ENCODE results near the gene ZFP92. TPM values are rescaled to one million over a fixed set of nuclear protein-coding genes. Genes with fewer than 3 reads are reported as not detected.

ZFP92 gene
- total RNA-seq, 1 experiment from 2014 or later, result 0.16 TPM

GRCh38 chrX:153423652-153424051 is 12.4 kb downstream of the ZFP92 start:
- POLR2A ChIA-PET, result no interaction called here
- H3K27me3 ChIP-seq (replicated peaks; ENCODE audit: control insufficient read depth, insufficient read depth, low read length), result no peaks in the 10 kb centered on the region
- peaks cover 9% of the 10 kb centered on the region for H3K9me3 Mint-ChIP-seq (ENCODE audit: unreplicated experiment)

GRCh38 chrX:153426204-153426603 is 14.9 kb downstream of the ZFP92 start:
- Mint-ChIP-seq H3K27ac (ENCODE audit: unreplicated experiment) (no peak overlapping the region), H3K27me3 (ENCODE audit: insufficient read depth, unreplicated experiment) (peaks cover 2% of the 10 kb centered on the region), H3K36me3 (ENCODE audit: insufficient read depth, unreplicated experiment) (no peaks in the 10 kb centered on the region), H3K4me1 (ENCODE audit: low read depth, unreplicated experiment) (no peaks in the 10 kb centered on the region), H3K9me3 (ENCODE audit: unreplicated experiment) (peaks cover 18% of the 10 kb centered on the region), H3K4me3 (ENCODE audit: unreplicated experiment) (no peak overlapping the region)
- Histone ChIP-seq H3K4me3 (ENCODE audit: low read depth, low read length) (no peak overlapping the region), H3K27me3 (replicated peaks; ENCODE audit: control insufficient read depth, insufficient read depth, low read length) (no peaks in the 10 kb centered on the region), H3K9me3 (no peaks in the 10 kb centered on the region), H3K4me1 (no peaks in the 10 kb centered on the region), H3K36me3 (ENCODE audit: control insufficient read depth, insufficient read depth, low read length) (no peaks in the 10 kb centered on the region)
- ChIA-PET POLR2A (no interaction called here), CTCF (no interaction called here)
- intact Hi-C loops (cut with micrococcal nuclease; ENCODE audit: unreplicated experiment), result no loop called here
- BruUV-seq (replicated peaks), result no TSS peak
- no peak for TF ChIP-seq CTCF (IDR thresholded peaks at IDR 0.05; ENCODE audit: insufficient read depth in 1 of 2, low read depth in 1 of 2, low read length in 1 of 2, severe bottlenecking in 1 of 2, unreplicated experiment in 1 of 2)
- DNase-seq, result no peak

More at GRCh38 chrX:153423652-153424051, 12.4 kb downstream of the ZFP92 start:
- CTCF ChIA-PET, result no interaction called here
- BruUV-seq (replicated peaks), result no TSS peak
- peaks cover 2% of the 10 kb centered on the region for H3K27me3 Mint-ChIP-seq (ENCODE audit: insufficient read depth, unreplicated experiment)
- intact Hi-C loops (cut with micrococcal nuclease; ENCODE audit: unreplicated experiment), result no loop called here
- H3K4me3 Mint-ChIP-seq (ENCODE audit: unreplicated experiment), result no peak overlapping the region
- no peaks in the 10 kb centered on the region for H3K36me3 Mint-ChIP-seq (ENCODE audit: insufficient read depth, unreplicated experiment)
- H3K4me1 Mint-ChIP-seq (ENCODE audit: low read depth, unreplicated experiment), result no peaks in the 10 kb centered on the region
- no peak for TF ChIP-seq CTCF (IDR thresholded peaks at IDR 0.05; ENCODE audit: insufficient read depth in 1 of 2, low read depth in 1 of 2, low read length in 1 of 2, severe bottlenecking in 1 of 2, unreplicated experiment in 1 of 2)
- H3K27ac Mint-ChIP-seq (ENCODE audit: unreplicated experiment), result no peak overlapping the region
- DNase-seq, result no peak
- H3K4me1 ChIP-seq, result no peaks in the 10 kb centered on the region
- no peaks in the 10 kb centered on the region for H3K9me3 ChIP-seq
- H3K4me3 ChIP-seq (ENCODE audit: low read depth, low read length), result no peak overlapping the region
- H3K36me3 ChIP-seq (ENCODE audit: control insufficient read depth, insufficient read depth, low read length), result no peaks in the 10 kb centered on the region

- Mint-ChIP-seq H3K36me3 (ENCODE audit: insufficient read depth, unreplicated experiment) (no peaks in the 10 kb centered on the region), H3K9me3 (ENCODE audit: unreplicated experiment) (peaks cover 18% of the 10 kb centered on the region), H3K27ac (ENCODE audit: unreplicated experiment) (no peak overlapping the region), H3K27me3 (ENCODE audit: insufficient read depth, unreplicated experiment) (peaks cover 2% of the 10 kb centered on the region), H3K4me3 (ENCODE audit: unreplicated experiment) (no peak overlapping the region), H3K4me1 (ENCODE audit: low read depth, unreplicated experiment) (no peaks in the 10 kb centered on the region)
- DNase-seq, result no peak
- H3K27me3 ChIP-seq (replicated peaks; ENCODE audit: control insufficient read depth, insufficient read depth, low read length), result no peaks in the 10 kb centered on the region
- no peaks in the 10 kb centered on the region for H3K36me3 ChIP-seq (ENCODE audit: control insufficient read depth, insufficient read depth, low read length)
- no peaks in the 10 kb centered on the region for H3K9me3 ChIP-seq
- CTCF ChIA-PET, result no interaction called here
- intact Hi-C loops (cut with micrococcal nuclease; ENCODE audit: unreplicated experiment), result loop anchor here (10.0 kb wide), 1 partner anchor 396 kb away; no protein-coding TSS in a partner anchor
- H3K4me3 ChIP-seq (ENCODE audit: low read depth, low read length), result no peak overlapping the region
- BruUV-seq (replicated peaks), result no TSS peak
- POLR2A ChIA-PET, result no interaction called here
- no peaks in the 10 kb centered on the region for H3K4me1 ChIP-seq
- no peak for TF ChIP-seq CTCF (IDR thresholded peaks at IDR 0.05; ENCODE audit: insufficient read depth in 1 of 2, low read depth in 1 of 2, low read length in 1 of 2, severe bottlenecking in 1 of 2, unreplicated experiment in 1 of 2)
These were observed 19.5 kb downstream of the ZFP92 start for GRCh38 chrX:153430796-153431195.

All from Caco-2 (cell line).